SK-N-SH (cell line): ENCODE measurements around the gene SLC7A8. TPM values are rescaled to one million over a fixed set of nuclear protein-coding genes. Genes with fewer than 3 reads are reported as not detected.
"Not testable (repeated sequence)": the region's sequence is repeated elsewhere in the genome, so short reads cannot be mapped to it uniquely, and the experiment has no call there.

ENCODE experiments used
- CTCF ChIA-PET: fragments of 300-600, 350-600 bp; formaldehyde crosslinking; extraction: SDS; loops from one replicate; lab custom pipeline; 2021; lab: Yijun Ruan, JAX
- POLR2A ChIA-PET: fragments of 350-600 bp; sonication (Branson Sonifier 250); formaldehyde crosslinking; extraction: SDS; loops from one replicate; lab custom pipeline; 2020; ENCODE audit warnings: antibody characterized with exemption, inconsistent platforms; lab: Yijun Ruan, JAX
- DNase-seq: peaks from one replicate; pipeline ENCODE4 v3.0.0; 2012
- H2AFZ ChIP-seq: fragments of 200-600 bp; sonication (generic); 2 replicates; pipeline ENCODE4 v1.8.1; 2016; ENCODE audit warnings: antibody characterized with exemption, mild to moderate bottlenecking, low read depth
- H3F3A ChIP-seq: fragments of 200-600 bp; sonication (generic); replicated peaks from 2 replicates; pipeline ENCODE3; 2016; ENCODE audit warnings: antibody characterized with exemption, mild to moderate bottlenecking; ENCODE audit not compliant: insufficient read depth
- H3K27ac ChIP-seq, 2 experiments: fragments of 200-500 bp in 1 of 2; fragments of 200-600 bp in 1 of 2; sonication (Bioruptor generic) in 1 of 2; sonication (generic), shearing (Covaris generic) in 1 of 2; 2 replicates each; pipeline versions ENCODE4 v1.5.1 to v1.6.1; 2014 to 2016; ENCODE audit warnings: low read depth in 2 of 2, inconsistent platforms in 1 of 2, low read length in 1 of 2, mild to moderate bottlenecking in 1 of 2, mixed read lengths in 1 of 2
- H3K27me3 ChIP-seq: fragments of 200-600 bp; sonication (generic), shearing (Covaris generic); 2 replicates; pipeline ENCODE4 v1.6.1; 2016; ENCODE audit warnings: mixed run types; ENCODE audit not compliant: insufficient read depth
- H3K36me3 ChIP-seq, 2 experiments: fragments of 200-500 bp in 1 of 2; fragments of 200-600 bp in 1 of 2; sonication (Bioruptor generic) in 1 of 2; sonication (generic) in 1 of 2; replicated peaks in 1 of 2; 2 replicates each; pipeline versions ENCODE3 to v1.5.1; 2014 to 2016; ENCODE audit warnings: low read length in 1 of 2, mild to moderate bottlenecking in 1 of 2; ENCODE audit not compliant: insufficient read depth in 2 of 2, control insufficient read depth in 1 of 2
- H3K4me1 ChIP-seq, 2 experiments: fragments of 200-500 bp in 1 of 2; fragments of 200-600 bp in 1 of 2; sonication (Bioruptor generic) in 1 of 2; sonication (generic), shearing (Covaris generic) in 1 of 2; 2 replicates each; pipeline versions ENCODE4 v1.5.1 to v1.6.1; 2014 to 2016; ENCODE audit warnings: low read depth in 1 of 2, low read length in 1 of 2, mixed run types in 1 of 2; ENCODE audit not compliant: insufficient read depth in 2 of 2, control insufficient read depth in 1 of 2
- H3K4me2 ChIP-seq: fragments of 200-600 bp; sonication (generic), shearing (Covaris generic); 2 replicates; pipeline ENCODE4 v1.6.1; 2017; ENCODE audit warnings: mixed run types
- H3K4me3 ChIP-seq, 2 experiments: fragments of 200-500 bp in 1 of 2; fragments of 200-600 bp in 1 of 2; sonication (Bioruptor generic) in 1 of 2; sonication (generic), shearing (Covaris generic) in 1 of 2; 2 replicates each; pipeline versions ENCODE4 v1.5.1 to v1.8.1; 2014 to 2016; ENCODE audit warnings: low read depth in 2 of 2, inconsistent platforms in 1 of 2, low read length in 1 of 2, mild to moderate bottlenecking in 1 of 2, mixed read lengths in 1 of 2, moderate library complexity in 1 of 2
- H3K79me2 ChIP-seq: fragments of 200-600 bp; sonication (generic); 2 replicates; pipeline ENCODE4 v1.8.1; 2017; ENCODE audit warnings: mild to moderate bottlenecking; ENCODE audit not compliant: insufficient read depth
- H3K9ac ChIP-seq: fragments of 200-600 bp; sonication (generic); 2 replicates; pipeline ENCODE4 v1.6.1; 2017; ENCODE audit warnings: mixed run types
- H3K9me2 ChIP-seq: fragments of 200-600 bp; sonication (generic); 2 replicates; pipeline ENCODE4 v1.6.1; 2017; ENCODE audit warnings: mixed run types
- H3K9me3 ChIP-seq: fragments of 200-600 bp; sonication (generic); 2 replicates; pipeline ENCODE4 v1.6.1; 2017; ENCODE audit warnings: mixed run types, mild to moderate bottlenecking, moderate library complexity
- H4K20me1 ChIP-seq: fragments of 200-600 bp; sonication (generic); 2 replicates; pipeline ENCODE4 v1.6.1; 2017; ENCODE audit warnings: mild to moderate bottlenecking, mixed run types; ENCODE audit not compliant: insufficient read depth
- ELF1 ChIP-seq: IDR thresholded peaks from 2 replicates; pipeline ENCODE4 v1.4.0; 2012
- EZH2phosphoT487 ChIP-seq: fragments of 200-600 bp; sonication (generic); IDR thresholded peaks from 2 replicates; pipeline ENCODE4 v1.6.1; 2017; ENCODE audit warnings: low read depth, mixed run types, mild to moderate bottlenecking, antibody characterized with exemption, moderate library complexity, borderline replicate concordance
- FOXM1 ChIP-seq: IDR thresholded peaks from 2 replicates; pipeline ENCODE4 v1.4.0; 2012; ENCODE audit warnings: low read depth, mild to moderate bottlenecking
- GATA2 ChIP-seq: sonication (generic); formaldehyde crosslinking; IDR thresholded peaks from 2 replicates; pipeline ENCODE4 v1.5.0; 2020; ENCODE audit warnings: mild to moderate bottlenecking, missing genetic modification reagents
- MAX ChIP-seq: IDR thresholded peaks from 2 replicates; pipeline ENCODE4 v1.4.0; 2012; ENCODE audit warnings: low read depth
- MXI1 ChIP-seq: IDR thresholded peaks from 2 replicates; pipeline ENCODE4 v1.6.1; 2012; ENCODE audit warnings: mild to moderate bottlenecking, low read depth, low read length, improper control_type of control experiment
- RCOR1 ChIP-seq: fragments of 150-350 bp; IDR thresholded peaks from 2 replicates; pipeline ENCODE4 v1.6.1; 2017; ENCODE audit warnings: antibody characterized with exemption, low read length
- RFX5 ChIP-seq: IDR thresholded peaks from 2 replicates; pipeline ENCODE4 v1.6.1; 2012; ENCODE audit warnings: mild to moderate bottlenecking, improper control_type of control experiment, low read length
- RXRA ChIP-seq: IDR thresholded peaks from 2 replicates; pipeline ENCODE4 v1.4.0; 2012; ENCODE audit warnings: low read depth, mild to moderate bottlenecking, borderline replicate concordance
- TEAD4 ChIP-seq: IDR thresholded peaks from 2 replicates; pipeline ENCODE4 v1.4.0; 2012; ENCODE audit warnings: mild to moderate bottlenecking, borderline replicate concordance; ENCODE audit not compliant: insufficient read depth
- WGBS: methylation state at CpG from one replicate; pipeline ENCODE4 v1.1.6; 2017; ENCODE audit warnings: low lambda C conversion rate; 5-methylcytosine and 5-hydroxymethylcytosine counted together
- polyA plus RNA-seq, 3 experiments: library from polyadenylated mRNA; depleted of rRNA; stranded (reverse); fragments of >200 nt; gene quantifications; 2 replicates each; pipeline ENCODE4 v1.2.3, GENCODE V29; 2012
- TF ChIP-seq, protein P1 (sequence below): IDR thresholded peaks from 2 replicates; pipeline ENCODE4; 2012
- TF ChIP-seq, protein P2 (sequence below): IDR thresholded peaks from 2 replicates; pipeline ENCODE4 v1.4.0; 2012; ENCODE audit warnings: low read depth, borderline replicate concordance

Gene SLC7A8
- polyA plus RNA-seq, 1 of the 3 experiments (the other 2 are of a cell fraction) = 1.4 TPM

DNA sequence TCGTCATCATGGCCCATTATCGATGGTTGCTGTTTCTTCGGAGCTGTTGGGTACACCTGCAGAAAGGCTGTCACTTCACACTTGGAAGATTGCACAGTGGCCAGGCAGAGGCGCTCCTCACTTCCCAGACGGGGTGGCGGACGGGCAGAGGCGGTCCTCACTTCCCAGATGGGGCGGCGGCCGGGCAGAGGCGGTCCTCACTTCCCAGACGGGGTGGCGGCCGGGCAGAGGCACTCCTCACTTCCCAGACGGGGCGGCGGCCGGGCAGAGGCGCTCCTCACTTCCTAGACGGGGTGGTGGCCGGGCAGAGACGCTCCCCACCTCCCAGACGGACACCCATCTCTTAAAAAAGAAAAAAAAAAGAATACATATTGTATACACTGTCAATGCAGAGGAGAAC is 75.3 kb downstream of the SLC7A8 start:
- CTCF ChIA-PET = interaction anchor here (2.1 to 19.7 kb wide), 3 partner anchors 12 to 75 kb away, joined by 9 to 495 read pairs (median 43); partner anchors contain the start of genes CEBPE and SLC7A8
- DNase-seq, H3F3A ChIP-seq, H3K4me1 ChIP-seq, H2AFZ ChIP-seq, H3K27ac ChIP-seq, H3K4me3 ChIP-seq, H3K9me2 ChIP-seq, POLR2A ChIA-PET, H3K36me3 ChIP-seq, H3K9ac ChIP-seq, H4K20me1 ChIP-seq, H3K9me3 ChIP-seq, H3K4me2 ChIP-seq, H3K79me2 ChIP-seq: not testable (repeated sequence)
- H3K27me3 ChIP-seq = peaks cover 11% of the 10 kb centered on the region; the same call in 1 of the 2 replicates
- WGBS = 51% methylated on average over 19 of the region's 24 CpGs

DNA sequence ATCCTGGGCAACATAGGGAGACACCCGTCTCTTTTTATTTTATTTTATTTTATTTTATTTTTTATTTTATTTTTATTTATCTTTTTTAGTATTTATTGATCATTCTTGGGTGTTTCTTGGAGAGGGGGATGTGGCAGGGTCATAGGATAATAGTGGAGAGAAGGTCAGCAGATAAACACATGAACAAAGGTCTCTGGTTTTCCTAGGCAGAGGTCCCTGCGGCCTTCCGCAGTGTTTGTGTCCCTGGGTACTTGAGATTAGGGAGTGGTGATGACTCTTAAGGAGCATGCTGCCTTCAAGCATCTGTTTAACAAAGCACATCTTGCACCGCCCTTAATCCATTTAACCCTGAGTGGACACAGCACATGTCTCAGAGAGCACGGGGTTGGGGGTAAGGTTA is 75.8 kb downstream of the SLC7A8 start:
- H3K4me2 ChIP-seq, H3K4me1 ChIP-seq, DNase-seq, H4K20me1 ChIP-seq, H3K27ac ChIP-seq, H3K9me3 ChIP-seq, H3K9ac ChIP-seq, H3K9me2 ChIP-seq, H2AFZ ChIP-seq, H3K79me2 ChIP-seq, H3K4me3 ChIP-seq, POLR2A ChIA-PET, H3K36me3 ChIP-seq, H3F3A ChIP-seq: not testable (repeated sequence)
- WGBS = 57% methylated on average over 4 of the region's 5 CpGs
- peaks cover 11% of the 10 kb centered on the region; the same call in 1 of the 2 replicates for H3K27me3 ChIP-seq
- CTCF ChIA-PET = interaction anchor here (19.7 kb wide), 1 partner anchor 76 kb away, joined by 495 read pairs; the partner anchor contains the start of gene SLC7A8

GRCh38 chr14:23106747-23107045 is 76.8 kb downstream of the SLC7A8 start:
- ChIA-PET POLR2A (no interaction called here), CTCF (no interaction called here)
- Histone ChIP-seq H3K4me3 (no peak overlapping the region), H3K9me2 (no peaks in the 10 kb centered on the region), H2AFZ (no peak overlapping the region), H3K9ac (no peak overlapping the region), H3K4me2 (no peak overlapping the region), H3F3A (no peaks in the 10 kb centered on the region), H3K36me3 (no peaks in the 10 kb centered on the region), H3K27ac (no peak overlapping the region), H3K27me3 (peaks cover 11% of the 10 kb centered on the region; the same call in 1 of the 2 replicates), H4K20me1 (no peaks in the 10 kb centered on the region), H3K79me2 (no peaks in the 10 kb centered on the region), H3K9me3 (no peaks in the 10 kb centered on the region), H3K4me1 (no peaks in the 10 kb centered on the region)
- TF ChIP-seq MXI1 (no peak), RXRA (no peak), GATA2 (CRISPR knock-in tag) (no peak), MAX (no peak), FOXM1 (no peak), TEAD4 (no peak), RCOR1 (no peak), EZH2phosphoT487 (no peak), ELF1 (no peak), RFX5 (no peak)
- TF ChIP-seq, protein P1, sequence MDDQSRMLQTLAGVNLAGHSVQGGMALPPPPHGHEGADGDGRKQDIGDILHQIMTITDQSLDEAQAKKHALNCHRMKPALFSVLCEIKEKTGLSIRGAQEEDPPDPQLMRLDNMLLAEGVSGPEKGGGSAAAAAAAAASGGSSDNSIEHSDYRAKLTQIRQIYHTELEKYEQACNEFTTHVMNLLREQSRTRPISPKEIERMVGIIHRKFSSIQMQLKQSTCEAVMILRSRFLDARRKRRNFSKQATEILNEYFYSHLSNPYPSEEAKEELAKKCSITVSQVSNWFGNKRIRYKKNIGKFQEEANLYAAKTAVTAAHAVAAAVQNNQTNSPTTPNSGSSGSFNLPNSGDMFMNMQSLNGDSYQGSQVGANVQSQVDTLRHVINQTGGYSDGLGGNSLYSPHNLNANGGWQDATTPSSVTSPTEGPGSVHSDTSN = no peak
- TF ChIP-seq, protein P2, sequence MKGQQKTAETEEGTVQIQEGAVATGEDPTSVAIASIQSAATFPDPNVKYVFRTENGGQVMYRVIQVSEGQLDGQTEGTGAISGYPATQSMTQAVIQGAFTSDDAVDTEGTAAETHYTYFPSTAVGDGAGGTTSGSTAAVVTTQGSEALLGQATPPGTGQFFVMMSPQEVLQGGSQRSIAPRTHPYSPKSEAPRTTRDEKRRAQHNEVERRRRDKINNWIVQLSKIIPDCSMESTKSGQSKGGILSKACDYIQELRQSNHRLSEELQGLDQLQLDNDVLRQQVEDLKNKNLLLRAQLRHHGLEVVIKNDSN = no peak
- DNase-seq = no peak
